ENCODE measurements around the gene IDH3B. TPM values are rescaled to one million over a fixed set of nuclear protein-coding genes. Genes with fewer than 3 reads are reported as not detected.
A peak's percentile ranks its signal among the peaks of the same experiment; 100 is the strongest.

Gene IDH3B
- total and polyA plus RNA-seq, 2 donors (not counting 3 experiments of a cell fraction or from before 2014, with no cell fraction given) = 86.9 to 177 TPM

DNA sequence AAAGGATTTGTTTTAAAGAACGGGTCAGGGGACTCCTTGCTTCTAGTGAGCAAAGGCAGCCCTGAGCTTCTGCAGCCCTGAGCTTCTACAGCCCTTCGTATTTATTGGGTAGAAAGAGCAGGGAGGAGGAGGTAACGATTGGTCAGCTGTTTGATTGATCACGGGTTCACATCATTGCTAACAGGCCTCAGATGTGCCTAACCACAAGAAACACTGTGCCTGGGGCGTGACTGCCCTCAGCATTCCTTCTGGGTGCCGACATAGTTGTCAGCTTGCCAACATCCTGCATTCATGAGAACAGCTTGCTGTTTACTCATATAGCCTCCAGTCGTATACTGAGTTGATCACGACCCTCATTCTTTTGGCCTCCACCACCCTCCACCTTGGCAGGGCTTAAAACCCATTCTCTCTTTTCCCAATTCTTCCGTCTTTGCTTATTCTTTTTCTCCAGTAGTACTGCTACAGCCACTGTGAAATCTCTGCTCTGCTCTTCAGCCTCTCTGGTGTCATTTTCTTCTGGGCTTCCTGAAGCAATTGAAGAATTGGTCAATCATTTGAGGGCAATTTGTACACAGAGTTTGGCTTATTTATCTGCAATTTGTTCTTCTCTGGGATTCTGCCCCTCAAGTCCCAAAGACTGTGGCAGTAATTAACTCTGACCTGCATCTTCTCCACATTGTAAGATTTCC lies 37.0 kb downstream of the IDH3B start:
- H3K27ac ChIP-seq (ENCODE audit: insufficient read depth, low read depth, low read length) = no peak overlapping the region
- BruUV-seq (replicated peaks) = no TSS peak
- ChIA-PET CTCF (interaction anchor here (1.1 kb wide), 1 partner anchor 13 kb away, joined by 3 read pairs; no protein-coding TSS in a partner anchor), POLR2A (no interaction called here)
- dilution Hi-C loops (cut with MboI; ENCODE audit: extremely low pct_ligation_motif_present, low sequenced_read_pairs) (no loop called here), intact Hi-C loops (cut with micrococcal nuclease) (no loop called here)
- H3K9me1 ChIP-seq (replicated peaks; ENCODE audit: control insufficient read depth, extremely low read depth, insufficient read depth, low read length) = no peaks in the 10 kb centered on the region
- H3K36me3 ChIP-seq (ENCODE audit: control insufficient read depth in 2 of 2, extremely low read depth in 1 of 2, insufficient read depth in 2 of 2, low read length in 2 of 2) = no peaks in the 10 kb centered on the region
- no peaks in the 10 kb centered on the region for H3K9me3 ChIP-seq (replicated peaks; ENCODE audit: control insufficient read depth, insufficient read depth, low read length)
- H3K4me3 ChIP-seq (replicated peaks in 1 of 3; ENCODE audit: insufficient read depth in 1 of 3, low read depth in 1 of 3, low read length in 3 of 3) = no peak overlapping the region
- no peaks in the 10 kb centered on the region for H3K79me2 ChIP-seq (ENCODE audit: control insufficient read depth, insufficient read depth, low read length)
- peak; percentile 14 for DNase-seq (ENCODE audit: low read depth, low spot score)
- no peaks in the 10 kb centered on the region for H3K4me1 ChIP-seq (ENCODE audit: control insufficient read depth, extremely low read depth, insufficient read depth, low read length)
- no peaks in the 10 kb centered on the region for H4K20me1 ChIP-seq (replicated peaks; ENCODE audit: control insufficient read depth, extremely low read depth, insufficient read depth, low read length)
- TF ChIP-seq, protein P1, sequence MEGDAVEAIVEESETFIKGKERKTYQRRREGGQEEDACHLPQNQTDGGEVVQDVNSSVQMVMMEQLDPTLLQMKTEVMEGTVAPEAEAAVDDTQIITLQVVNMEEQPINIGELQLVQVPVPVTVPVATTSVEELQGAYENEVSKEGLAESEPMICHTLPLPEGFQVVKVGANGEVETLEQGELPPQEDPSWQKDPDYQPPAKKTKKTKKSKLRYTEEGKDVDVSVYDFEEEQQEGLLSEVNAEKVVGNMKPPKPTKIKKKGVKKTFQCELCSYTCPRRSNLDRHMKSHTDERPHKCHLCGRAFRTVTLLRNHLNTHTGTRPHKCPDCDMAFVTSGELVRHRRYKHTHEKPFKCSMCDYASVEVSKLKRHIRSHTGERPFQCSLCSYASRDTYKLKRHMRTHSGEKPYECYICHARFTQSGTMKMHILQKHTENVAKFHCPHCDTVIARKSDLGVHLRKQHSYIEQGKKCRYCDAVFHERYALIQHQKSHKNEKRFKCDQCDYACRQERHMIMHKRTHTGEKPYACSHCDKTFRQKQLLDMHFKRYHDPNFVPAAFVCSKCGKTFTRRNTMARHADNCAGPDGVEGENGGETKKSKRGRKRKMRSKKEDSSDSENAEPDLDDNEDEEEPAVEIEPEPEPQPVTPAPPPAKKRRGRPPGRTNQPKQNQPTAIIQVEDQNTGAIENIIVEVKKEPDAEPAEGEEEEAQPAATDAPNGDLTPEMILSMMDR (IDR thresholded peaks at IDR 0.05; ENCODE audit: extremely low read depth in 1 of 2, insufficient read depth in 1 of 2, low read depth in 1 of 2, low read length in 2 of 2) = no peak
- no peak for TF ChIP-seq MYC (IDR thresholded peaks at IDR 0.05; ENCODE audit: low read depth, low read length)
- no peak for TF ChIP-seq GATA2 (IDR thresholded peaks at IDR 0.05; ENCODE audit: insufficient read depth, insufficient read length, low read depth, low read length)
- TF ChIP-seq EZH2 (IDR thresholded peaks at IDR 0.05; ENCODE audit: borderline replicate concordance, low read depth, low read length, severe bottlenecking) = no peak
- TF ChIP-seq FOS (IDR thresholded peaks at IDR 0.05; ENCODE audit: borderline replicate concordance, insufficient read depth, low read length) = no peak
- no peak for TF ChIP-seq MAX (IDR thresholded peaks at IDR 0.05; ENCODE audit: insufficient read depth, insufficient read length)
- TF ChIP-seq POLR2AphosphoS5 (IDR thresholded peaks at IDR 0.05; ENCODE audit: insufficient read depth, low read depth, low read length) = no peak
- TF ChIP-seq POLR2A (IDR thresholded peaks at IDR 0.05; ENCODE audit: low read depth, low read length) = no peak
- no peak for TF ChIP-seq JUN (IDR thresholded peaks at IDR 0.05; ENCODE audit: borderline replicate concordance, insufficient read depth, insufficient read length, low read depth)
- peaks cover 2 to 16% of the 10 kb centered on the region in 2 experiments for H3K27me3 ChIP-seq (ENCODE audit: control insufficient read depth in 2 of 2, insufficient read depth in 2 of 2, low read length in 2 of 2)
- no peak for FAIRE-seq
- no peak overlapping the region for H3K4me2 ChIP-seq (ENCODE audit: insufficient read depth, low read length)
- no peak overlapping the region for H2AFZ ChIP-seq (ENCODE audit: low read depth, low read length)
- no peak overlapping the region for H3K9ac ChIP-seq (replicated peaks; ENCODE audit: extremely low read depth, insufficient read depth, low read length)
